Colon (tissue), 2 donors: Measurements from ENCODE around the gene REM1.

ENCODE experiments used
- FAIRE-seq: peaks from 2 replicates; lab custom pipeline; 2012; peaks lifted over from hg19 to GRCh38; lab: Jason Lieb, UNC
- donor health status: control.
- donor health status: control.

Gene REM1

DNA sequence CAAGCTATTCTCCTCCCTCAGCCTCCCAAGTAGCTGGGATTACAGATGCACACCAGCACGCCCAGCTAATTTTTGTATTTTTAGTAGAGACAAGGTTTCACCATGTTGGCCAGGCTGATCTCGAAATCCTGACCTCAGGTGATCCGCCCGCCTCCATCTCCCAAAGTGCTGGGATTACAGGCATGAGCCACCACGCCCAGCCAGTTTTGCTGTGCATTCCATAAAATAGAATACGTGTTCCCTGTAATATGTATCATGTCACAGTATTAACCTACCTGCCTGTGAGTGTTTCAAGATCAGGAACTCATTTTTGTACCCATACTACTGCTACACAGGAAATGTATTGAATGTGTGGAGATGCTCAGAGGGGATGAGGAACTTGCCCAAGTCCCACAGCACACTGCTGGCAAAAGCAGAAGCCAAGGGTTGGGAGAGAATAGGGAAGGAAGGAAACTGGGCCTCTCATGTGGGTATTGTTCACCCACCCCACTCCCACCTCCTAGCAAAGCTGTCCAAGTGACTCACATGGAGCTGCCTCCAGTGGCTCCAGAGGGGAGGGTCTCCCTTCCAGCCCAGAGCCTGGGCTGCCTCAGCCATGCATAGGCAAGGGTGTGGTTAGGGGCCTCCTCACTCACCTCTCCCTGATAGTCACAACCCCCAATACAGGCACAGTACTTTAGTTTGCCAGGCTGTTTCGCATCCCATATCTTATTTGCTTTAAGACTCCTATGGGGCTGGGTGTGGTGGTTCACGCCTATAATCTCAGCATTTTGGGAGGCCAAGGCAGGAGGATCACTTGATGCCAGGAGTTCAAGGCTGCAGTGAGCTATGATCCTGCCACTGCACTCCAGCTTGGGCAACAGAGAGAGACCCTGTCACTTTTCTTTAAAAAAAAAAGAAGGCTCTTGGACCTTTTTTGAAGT is 48.5 kb downstream of the REM1 start:
- FAIRE-seq: no peak

DNA sequence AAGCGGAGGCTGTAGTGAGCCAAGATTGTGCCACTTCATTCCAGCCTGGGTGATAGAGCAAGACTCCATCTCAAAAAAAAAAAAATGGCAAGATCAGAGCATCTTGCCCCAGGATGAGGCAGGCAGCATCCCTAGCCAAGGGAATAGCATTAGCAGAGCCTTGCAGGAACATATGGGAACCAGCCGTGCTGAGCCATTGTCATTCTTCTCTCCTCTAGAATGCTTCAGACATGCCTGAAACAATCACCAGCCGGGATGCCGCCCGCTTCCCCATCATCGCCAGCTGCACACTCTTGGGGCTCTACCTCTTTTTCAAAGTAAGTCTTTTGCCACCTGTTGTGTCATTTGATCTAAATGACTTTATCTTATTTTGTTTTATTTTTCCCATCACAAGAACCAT is 52.2 kb downstream of the REM1 start:
- no peak for FAIRE-seq
